Type B pancreatic cell (in vitro differentiated cells): ENCODE results near the gene USH1C. TPM values are rescaled to one million over a fixed set of nuclear protein-coding genes. Genes with fewer than 3 reads are reported as not detected.

ENCODE experiments used
- DNase-seq: peaks from one replicate; pipeline ENCODE4 v3.0.0; 2021; ENCODE audit warnings: mixed read lengths; ENCODE audit not compliant: unreplicated experiment; ENCODE audit errors: extremely low spot score
- H3K27ac Mint-ChIP-seq: 2 replicates; pipeline ENCODE4 v1.8.0; 2021; ENCODE audit warnings: mild to moderate bottlenecking, mixed read lengths
- H3K27me3 Mint-ChIP-seq: 2 replicates; pipeline ENCODE4 v1.8.0; 2021; ENCODE audit warnings: mixed read lengths
- H3K36me3 Mint-ChIP-seq: 2 replicates; pipeline ENCODE4 v1.8.0; 2021; ENCODE audit warnings: mixed read lengths
- H3K4me1 Mint-ChIP-seq: one replicate; pipeline ENCODE4 v1.8.0; 2021; ENCODE audit warnings: mixed read lengths; ENCODE audit not compliant: unreplicated experiment
- H3K4me3 Mint-ChIP-seq: 2 replicates; pipeline ENCODE4 v1.8.0; 2021; ENCODE audit warnings: mild to moderate bottlenecking, mixed read lengths
- H3K9me3 Mint-ChIP-seq: 2 replicates; pipeline ENCODE4 v1.8.0; 2021; ENCODE audit warnings: mixed read lengths
- CTCF ChIP-seq: fragments of 200-600 bp; sonication (generic); conservative IDR thresholded peaks from 2 replicates; pipeline ENCODE4 v1.5.0; 2021; ENCODE audit warnings: antibody characterized with exemption, mild to moderate bottlenecking
- total RNA-seq: library from RNA; stranded (reverse); gene quantifications from 2 replicates; pipeline ENCODE4 v1.2.1, GENCODE V29; 2021; ENCODE audit warnings: low replicate concordance

USH1C gene
- total RNA-seq, 1 donor from 2014 or later, result 21.8 TPM

DNA sequence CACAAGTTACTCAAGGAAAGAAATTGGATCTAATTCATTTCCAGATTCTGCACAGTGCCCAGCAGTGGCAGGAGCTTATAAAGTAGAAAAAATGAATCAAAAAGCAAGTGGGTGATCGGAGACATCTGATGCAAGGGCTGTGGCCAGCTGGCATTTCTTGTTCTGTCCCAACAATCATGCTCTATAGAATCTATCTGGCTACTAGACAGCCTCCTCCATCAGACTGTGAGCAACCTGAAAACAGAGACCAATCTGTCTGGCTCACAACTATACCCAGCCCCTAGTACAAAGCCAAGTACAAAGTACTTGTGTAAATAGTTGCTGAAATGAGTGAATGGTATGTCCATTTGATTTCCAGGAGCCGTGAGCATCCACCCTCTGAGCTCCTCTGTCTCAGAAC, 11.4 kb downstream of the USH1C start:
- no peak overlapping the region for H3K4me3 Mint-ChIP-seq
- no peaks in the 10 kb centered on the region for H3K36me3 Mint-ChIP-seq
- TF ChIP-seq CTCF, result no peak
- peaks cover 15% of the 10 kb centered on the region for H3K27me3 Mint-ChIP-seq
- no peaks in the 10 kb centered on the region for H3K9me3 Mint-ChIP-seq
- no peak overlapping the region for H3K27ac Mint-ChIP-seq
- H3K4me1 Mint-ChIP-seq, result peaks cover 29% of the 10 kb centered on the region
- no peak for DNase-seq

DNA sequence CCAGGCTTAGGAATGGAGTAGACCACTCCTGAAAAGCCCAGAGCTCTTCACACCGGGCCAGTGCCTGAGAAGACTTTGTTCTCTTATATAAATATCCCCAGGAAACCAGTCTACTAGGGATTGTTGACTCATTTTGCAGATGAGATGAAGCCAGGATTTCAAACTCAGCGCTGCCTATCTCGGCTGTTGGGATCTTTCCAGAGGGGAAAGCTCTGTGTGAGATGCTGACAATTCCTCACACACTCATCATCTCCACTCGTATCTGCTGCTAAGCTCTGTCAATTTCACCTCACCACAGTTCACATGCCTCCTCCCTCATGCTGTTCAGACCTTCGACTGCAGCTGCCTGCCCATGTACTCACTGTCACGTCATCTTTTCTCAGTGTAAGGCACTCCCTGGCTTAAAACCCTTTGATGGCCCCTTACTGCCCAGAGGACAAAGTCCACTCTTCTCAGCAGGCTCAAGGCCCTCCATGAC, 12.5 kb downstream of the USH1C start:
- peaks cover 13% of the 10 kb centered on the region for H3K27me3 Mint-ChIP-seq
- peak overlapping the region; percentile 85 for H3K27ac Mint-ChIP-seq
- peaks cover 33% of the 10 kb centered on the region for H3K4me1 Mint-ChIP-seq
- DNase-seq, result no peak
- H3K4me3 Mint-ChIP-seq, result peak overlapping the region; percentile 50
- no peaks in the 10 kb centered on the region for H3K9me3 Mint-ChIP-seq
- H3K36me3 Mint-ChIP-seq, result no peaks in the 10 kb centered on the region
- no peak for TF ChIP-seq CTCF

GRCh38 chr11:17531071-17531600, 13.1 kb downstream of the USH1C start:
- H3K27ac Mint-ChIP-seq, result peak overlapping the region; percentile 85
- DNase-seq, result no peak
- H3K36me3 Mint-ChIP-seq, result no peaks in the 10 kb centered on the region
- no peak overlapping the region for H3K4me3 Mint-ChIP-seq
- H3K27me3 Mint-ChIP-seq, result peaks cover 11% of the 10 kb centered on the region
- H3K4me1 Mint-ChIP-seq, result peaks cover 33% of the 10 kb centered on the region
- TF ChIP-seq CTCF, result no peak
- H3K9me3 Mint-ChIP-seq, result no peaks in the 10 kb centered on the region

DNA sequence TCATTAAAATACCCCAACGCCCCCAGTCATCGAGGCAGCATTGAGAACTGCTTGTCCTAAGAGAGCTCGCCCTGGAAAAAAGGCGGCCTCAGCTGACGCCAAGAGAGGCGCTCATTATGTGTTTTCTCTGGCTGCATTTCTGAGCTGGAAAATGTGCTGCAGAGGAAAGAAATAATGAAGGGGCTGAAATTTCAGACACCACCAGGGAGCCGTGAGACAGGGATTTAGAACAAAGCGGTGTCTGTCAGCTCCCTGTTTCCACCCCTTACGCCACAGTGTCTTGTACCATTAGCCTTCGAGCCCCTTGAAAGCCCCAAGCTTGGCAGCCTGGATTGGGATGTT, 14.4 kb downstream of the USH1C start:
- TF ChIP-seq CTCF, result no peak
- H3K36me3 Mint-ChIP-seq, result no peaks in the 10 kb centered on the region

DNA sequence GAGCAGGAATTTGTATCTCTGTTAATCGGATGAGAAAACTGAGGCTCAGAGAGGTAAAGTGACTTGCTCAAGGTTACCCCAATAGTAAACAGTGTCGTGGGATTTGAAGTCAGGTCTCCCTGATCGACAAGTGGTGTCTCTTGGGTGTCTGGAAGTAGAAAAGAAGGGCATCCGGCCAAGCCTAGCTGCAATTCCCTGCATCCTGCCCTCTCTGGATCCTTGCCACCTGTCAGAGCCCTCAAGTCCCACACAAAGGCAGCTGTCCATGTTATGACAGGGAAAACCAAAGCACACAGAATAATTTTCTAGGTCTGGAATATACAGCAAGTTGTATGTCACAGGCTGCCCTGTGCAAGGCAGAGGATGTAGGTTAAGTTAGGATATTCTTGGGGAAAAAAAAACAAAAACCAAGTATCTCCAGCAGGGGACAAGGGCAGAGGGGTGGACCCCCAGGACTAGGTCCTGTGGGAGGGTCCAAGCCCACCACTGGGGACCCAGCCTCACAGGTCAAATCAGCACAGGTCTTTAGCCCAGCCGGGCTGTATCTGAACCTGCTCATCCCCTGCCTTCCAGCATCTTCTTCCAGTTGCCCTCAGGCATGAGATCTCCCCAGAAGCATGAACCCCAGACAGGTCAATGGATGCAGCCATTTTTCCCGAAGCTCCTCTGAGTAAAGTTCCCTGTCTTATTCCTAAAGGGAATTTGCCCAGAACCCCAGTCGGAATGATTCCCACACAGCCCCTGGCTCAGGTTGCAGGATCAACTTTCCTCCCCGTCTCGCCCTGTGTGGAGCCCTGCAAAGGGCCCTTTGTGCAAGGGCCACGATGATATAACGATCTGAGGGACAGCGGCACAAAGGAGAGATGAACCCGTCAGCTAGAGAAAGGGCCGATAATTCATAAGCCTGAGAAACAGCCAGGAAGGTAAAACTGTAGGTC, 15.0 kb downstream of the USH1C start:
- Mint-ChIP-seq H3K9me3 (no peaks in the 10 kb centered on the region), H3K36me3 (no peaks in the 10 kb centered on the region), H3K27me3 (peaks cover 11% of the 10 kb centered on the region), H3K4me3 (peak overlapping the region; percentile 28), H3K27ac (no peak overlapping the region), H3K4me1 (peaks cover 29% of the 10 kb centered on the region)
- no peak for DNase-seq
- TF ChIP-seq CTCF, result peak; percentile 16

More for the DNA sequence above, 14.4 kb downstream of the USH1C start:
- DNase-seq, result no peak
- peaks cover 29% of the 10 kb centered on the region for H3K4me1 Mint-ChIP-seq
- peak overlapping the region; percentile 28 for H3K4me3 Mint-ChIP-seq
- H3K27me3 Mint-ChIP-seq, result peaks cover 11% of the 10 kb centered on the region
- H3K9me3 Mint-ChIP-seq, result no peaks in the 10 kb centered on the region
- no peak overlapping the region for H3K27ac Mint-ChIP-seq
